Gastroesophageal sphincter (tissue), 3 donors: ENCODE results near the gene BLOC1S5.

Experiments used
- POLR2A ChIP-seq, 2 donors: fragments of 450-650 bp; IDR thresholded peaks; one replicate each; pipeline ENCODE4 v1.6.1; 2017; ENCODE audit warnings: antibody characterized with exemption in 2 of 2, mild to moderate bottlenecking in 2 of 2, moderate library complexity in 1 of 2
- POLR2AphosphoS5 ChIP-seq: sonication (generic); formaldehyde crosslinking; IDR thresholded peaks from one replicate; pipeline ENCODE4 v1.6.1; 2017; ENCODE audit warnings: antibody characterized with exemption
- TF ChIP-seq, protein P1 (sequence below), 4 experiments: fragments of 200-600 bp in 2 of 4; fragments of 450-650 bp in 2 of 4; sonication (generic) in 1 of 4; IDR thresholded peaks; one replicate each; pipeline ENCODE4 v1.5.1; 2017 to 2019; ENCODE audit warnings: antibody characterized with exemption in 4 of 4, mild to moderate bottlenecking in 2 of 4, moderate library complexity in 2 of 4

- TF ChIP-seq, protein P1, sequence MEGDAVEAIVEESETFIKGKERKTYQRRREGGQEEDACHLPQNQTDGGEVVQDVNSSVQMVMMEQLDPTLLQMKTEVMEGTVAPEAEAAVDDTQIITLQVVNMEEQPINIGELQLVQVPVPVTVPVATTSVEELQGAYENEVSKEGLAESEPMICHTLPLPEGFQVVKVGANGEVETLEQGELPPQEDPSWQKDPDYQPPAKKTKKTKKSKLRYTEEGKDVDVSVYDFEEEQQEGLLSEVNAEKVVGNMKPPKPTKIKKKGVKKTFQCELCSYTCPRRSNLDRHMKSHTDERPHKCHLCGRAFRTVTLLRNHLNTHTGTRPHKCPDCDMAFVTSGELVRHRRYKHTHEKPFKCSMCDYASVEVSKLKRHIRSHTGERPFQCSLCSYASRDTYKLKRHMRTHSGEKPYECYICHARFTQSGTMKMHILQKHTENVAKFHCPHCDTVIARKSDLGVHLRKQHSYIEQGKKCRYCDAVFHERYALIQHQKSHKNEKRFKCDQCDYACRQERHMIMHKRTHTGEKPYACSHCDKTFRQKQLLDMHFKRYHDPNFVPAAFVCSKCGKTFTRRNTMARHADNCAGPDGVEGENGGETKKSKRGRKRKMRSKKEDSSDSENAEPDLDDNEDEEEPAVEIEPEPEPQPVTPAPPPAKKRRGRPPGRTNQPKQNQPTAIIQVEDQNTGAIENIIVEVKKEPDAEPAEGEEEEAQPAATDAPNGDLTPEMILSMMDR (IDR thresholded peaks at IDR 0.05): no peak
- TF ChIP-seq POLR2AphosphoS5: no peak
- TF ChIP-seq POLR2A (IDR thresholded peaks at IDR 0.05): no peak
These were observed 1.9 kb upstream of the BLOC1S5 start for GRCh38 chr6:8066108-8066507.
